EH (cell line): Measurements from ENCODE around the gene EAPP.
"Not testable (repeated sequence)": the region's sequence is repeated elsewhere in the genome, so short reads cannot be mapped to it uniquely, and the experiment has no call there.

ENCODE experiments used
- DNase-seq: peaks from one replicate; pipeline ENCODE4 v3.0.0-alpha.2; 2015; ENCODE audit warnings: low read depth

EAPP gene

GRCh38 chr14:34482463-34482862 lies 57.0 kb downstream of the EAPP start:
- DNase-seq = no peak

- no peak for DNase-seq
These were observed 59.8 kb downstream of the EAPP start for GRCh38 chr14:34479694-34480093.

GRCh38 chr14:34478261-34478660 lies 61.2 kb downstream of the EAPP start:
- no peak for DNase-seq

GRCh38 chr14:34476036-34476435 lies 63.5 kb downstream of the EAPP start:
- DNase-seq = not testable (repeated sequence)

- no peak for DNase-seq
These were observed 64.3 kb downstream of the EAPP start for GRCh38 chr14:34475163-34475562.

GRCh38 chr14:34474187-34474679 lies 65.3 kb downstream of the EAPP start:
- DNase-seq = no peak

- DNase-seq = no peak
These were observed 66.7 kb downstream of the EAPP start for GRCh38 chr14:34472706-34473279.

GRCh38 chr14:34470319-34470718 lies 69.2 kb downstream of the EAPP start:
- DNase-seq = no peak

- DNase-seq = no peak
These were observed 72.8 kb downstream of the EAPP start for GRCh38 chr14:34466691-34467090.
